UCSD-AML1 (cell line): Measurements from ENCODE around the gene RAVER1.
A peak's percentile ranks its signal among the peaks of the same experiment; 100 is the strongest.
"Not testable (repeated sequence)": the region's sequence is repeated elsewhere in the genome, so short reads cannot be mapped to it uniquely, and the experiment has no call there.

Experiments used
- DNase-seq: peaks from one replicate; lab custom pipeline; 2025; ENCODE audit not compliant: unreplicated experiment; lab: John Stamatoyannopoulos, UW

The RAVER1 gene

GRCh38 chr19:10344780-10345179 lies 11.5 kb upstream of the RAVER1 start:
- DNase-seq, result no peak

- no peak for DNase-seq
Observed at GRCh38 chr19:10343495-10343894, 10.2 kb upstream of the RAVER1 start.

- DNase-seq, result no peak
Observed at GRCh38 chr19:10339977-10340376, 6.6 kb upstream of the RAVER1 start.

GRCh38 chr19:10339380-10339960 lies 6.1 kb upstream of the RAVER1 start, which contains the start of gene ICAM3:
Gene ICAM3, minus strand, starts transcription at chr19:10339624. Its CDS starts 10 bp downstream, at chr19:10339614.
- peak; percentile 75 for DNase-seq

GRCh38 chr19:10338940-10339339 lies 5.6 kb upstream of the RAVER1 start:
- no peak for DNase-seq

- not testable (repeated sequence) for DNase-seq
Observed at GRCh38 chr19:10336725-10337124, 3.4 kb upstream of the RAVER1 start.

GRCh38 chr19:10335352-10335985 lies 2.1 kb upstream of the RAVER1 start:
- no peak for DNase-seq

DNA sequence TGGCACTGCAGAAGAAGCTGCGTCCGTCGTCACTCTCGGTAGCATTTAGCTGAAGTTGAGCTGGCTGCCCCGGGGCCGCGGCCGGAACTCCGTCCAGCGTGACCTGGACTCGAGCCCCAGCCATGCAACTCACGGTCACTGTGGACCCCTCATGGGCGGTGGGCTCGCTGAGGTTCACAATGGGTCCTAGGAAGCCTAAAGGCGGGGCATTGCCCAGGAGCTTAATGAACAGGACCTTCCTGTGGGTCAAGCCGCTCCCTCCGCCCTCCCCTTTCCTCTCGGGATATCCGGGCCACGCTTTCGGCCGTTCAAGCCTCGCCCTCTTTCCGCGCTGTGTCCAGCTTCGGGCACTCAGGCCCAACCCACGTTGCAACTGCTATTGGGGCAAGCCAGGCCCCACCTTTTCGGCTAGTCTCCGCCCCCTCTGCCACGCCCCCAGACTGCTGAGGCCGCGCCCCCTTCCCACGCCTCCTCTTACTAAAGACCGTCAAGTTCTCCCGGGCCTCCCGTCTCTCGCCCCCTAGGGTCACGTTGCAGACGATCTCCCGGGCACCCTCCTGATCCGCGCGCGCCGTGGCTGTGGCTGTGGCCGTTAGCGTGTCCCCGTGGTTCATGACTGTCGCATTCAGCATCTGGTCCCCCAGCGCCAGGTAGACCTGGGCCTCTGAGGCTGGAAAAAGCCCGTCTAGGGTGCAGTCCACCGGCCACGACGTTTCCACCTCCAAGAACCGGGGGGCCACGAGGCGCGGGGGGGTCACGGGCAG lies 1.4 kb upstream of the RAVER1 start:
- DNase-seq, result peak; percentile 15

GRCh38 chr19:10333758-10334587 lies 644 bp upstream of the RAVER1 start:
- no peak for DNase-seq

DNA sequence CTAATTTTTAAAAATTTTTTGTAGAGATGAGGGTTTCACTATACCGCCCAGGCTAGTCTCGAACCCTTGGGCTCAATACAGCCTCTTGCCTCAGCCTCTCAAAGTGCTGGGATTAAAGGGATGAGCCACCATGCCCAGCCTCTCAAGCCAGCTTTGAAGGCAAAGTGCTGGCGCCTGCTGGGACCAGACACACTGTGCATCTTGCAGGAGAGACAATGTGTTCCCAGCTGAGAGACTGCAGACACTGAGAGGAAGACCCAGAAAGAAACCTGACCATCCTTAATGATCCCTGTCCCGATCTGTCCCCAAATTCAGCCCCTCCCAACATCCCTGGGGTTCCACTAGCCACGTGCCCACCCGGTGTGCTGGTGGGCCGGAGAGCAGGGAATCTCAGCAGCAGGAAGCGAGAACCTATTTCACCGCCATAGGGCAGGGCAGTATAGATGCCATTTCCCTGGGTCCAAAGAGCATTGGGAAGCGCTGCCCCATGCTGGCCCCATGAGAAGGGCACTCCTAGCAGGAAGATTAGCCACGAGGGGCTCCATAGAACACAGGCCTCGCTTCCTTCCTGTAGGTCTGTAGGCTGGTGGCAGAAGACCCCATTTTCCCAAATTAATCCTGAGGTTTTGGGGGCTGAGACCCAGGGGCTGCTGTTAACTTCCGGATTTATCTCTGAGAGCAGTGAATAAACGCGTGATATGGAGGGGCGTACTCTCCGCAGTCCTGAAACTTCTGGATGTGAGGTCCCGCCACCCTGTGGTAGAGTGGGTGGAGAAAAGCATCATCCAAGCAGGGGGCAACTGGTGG lies 968 bp downstream of the RAVER1 start:
- no peak for DNase-seq

DNA sequence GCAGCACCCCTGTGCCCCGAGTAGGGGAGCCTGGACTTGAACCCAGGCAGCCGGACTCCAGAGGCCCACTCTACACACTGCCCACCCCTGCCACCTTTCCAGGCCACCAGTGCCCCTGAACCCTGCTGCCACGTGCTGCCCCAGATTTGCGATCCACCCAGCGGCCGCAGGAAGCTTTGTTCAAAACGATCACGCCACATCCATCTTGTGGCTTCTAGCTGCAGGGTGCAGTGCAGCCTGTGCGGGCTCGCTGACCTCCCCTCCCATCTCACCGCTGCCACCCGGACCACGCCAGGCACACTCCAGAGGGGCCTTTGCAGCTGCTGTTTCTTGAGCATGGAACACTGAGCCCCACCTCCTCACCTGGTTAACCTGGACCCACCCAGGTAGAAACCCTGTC lies 3.8 kb downstream of the RAVER1 start:
- DNase-seq, result no peak

DNA sequence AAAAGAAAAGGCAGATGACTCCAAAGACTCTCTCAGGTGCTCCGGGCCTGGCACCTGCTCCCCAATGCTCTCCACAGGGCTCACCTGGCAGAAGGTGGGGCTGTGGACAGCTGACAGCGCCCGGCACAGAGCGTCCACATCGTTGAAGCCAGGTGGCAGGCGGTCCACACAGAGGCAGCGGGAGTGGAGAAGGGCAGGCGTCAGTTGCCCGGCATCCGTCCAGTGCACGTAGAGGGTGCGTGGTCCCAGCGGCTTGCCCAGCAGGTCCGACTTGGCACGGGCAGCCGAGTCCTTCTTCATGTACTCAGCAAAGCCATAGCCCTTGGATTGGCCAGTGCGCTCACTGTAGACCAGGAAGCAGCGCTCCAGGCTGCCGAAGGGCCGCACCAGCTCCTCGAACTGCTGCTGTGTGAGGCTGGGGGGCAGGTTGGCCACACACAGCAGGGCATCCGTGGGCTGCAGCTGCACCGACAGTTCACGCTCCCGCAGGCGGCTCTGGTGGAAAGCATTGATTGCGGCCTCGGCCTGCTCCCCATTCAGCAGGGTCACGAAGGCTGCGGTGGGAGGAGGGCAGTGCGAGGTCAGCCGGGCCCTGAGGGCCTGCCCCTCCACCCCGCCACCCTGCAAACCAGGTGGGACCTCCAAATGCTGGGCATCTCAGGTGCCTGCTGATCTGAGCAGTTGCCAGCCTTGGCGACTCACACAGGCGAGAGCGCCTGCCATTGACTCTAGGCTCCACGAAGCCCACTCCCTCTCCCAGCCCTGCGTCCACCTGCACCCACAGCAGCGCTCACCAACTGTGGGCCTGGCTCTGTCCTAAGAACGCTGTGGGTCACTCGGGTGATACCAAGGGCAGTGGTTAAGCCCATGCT lies 4.5 kb downstream of the RAVER1 start:
- DNase-seq, result no peak

DNA sequence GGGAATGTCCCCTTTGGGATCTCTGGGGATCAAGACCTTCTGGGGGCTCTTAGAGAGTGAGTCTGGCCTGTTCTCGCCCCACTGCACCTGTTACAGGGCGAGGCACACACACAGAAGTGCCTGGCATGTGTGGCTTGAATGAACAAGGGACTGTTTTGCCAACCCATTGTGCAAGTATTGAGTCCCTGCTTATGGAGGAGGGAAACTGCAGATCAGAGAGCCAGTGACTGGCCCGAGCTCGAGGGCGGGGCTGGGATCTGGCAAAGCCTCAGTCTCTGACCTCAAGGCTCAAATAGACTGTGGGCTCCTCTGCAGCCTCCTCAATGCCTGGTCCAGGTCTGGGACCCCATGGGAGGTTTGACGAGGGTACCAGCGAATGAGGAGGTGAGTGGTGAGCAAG lies 5.5 kb downstream of the RAVER1 start:
- no peak for DNase-seq

GRCh38 chr19:10325732-10326131 lies 7.6 kb downstream of the RAVER1 start:
- no peak for DNase-seq

- DNase-seq, result no peak
Observed at GRCh38 chr19:10321874-10322835, 11.2 kb downstream of the RAVER1 start.

GRCh38 chr19:10321417-10321797 lies 11.9 kb downstream of the RAVER1 start:
- no peak for DNase-seq

- DNase-seq, result no peak
Observed at GRCh38 chr19:10320602-10321416, 12.5 kb downstream of the RAVER1 start.
